HepG2 (cell line): Measurements from ENCODE around the gene OR10AD1. TPM values are rescaled to one million over a fixed set of nuclear protein-coding genes. Genes with fewer than 3 reads are reported as not detected.

ENCODE experiments used
- ATAC-seq: fragments of 200-7000 bp; cut with Tn5 transposase; 3 replicates; pipeline ENCODE4 v1.9.1; 2020; ENCODE audit warnings: mild to moderate bottlenecking, moderate library complexity
- BruUV-seq: library from RNA; stranded (reverse); fragments of 400-500 nt; replicated peaks from 2 replicates; lab custom pipeline; 2021; lab: Mats Ljungman, UMichigan
- CTCF ChIA-PET: fragments of 300-600 bp; formaldehyde crosslinking; extraction: SDS; loops from one replicate; lab custom pipeline; 2021; ENCODE audit warnings: low total read pairs, inconsistent platforms, low intra/inter-chr PET ratio; lab: Yijun Ruan, JAX
- POLR2A ChIA-PET: fragments of 350-600 bp; sonication (Branson Sonifier 250); formaldehyde crosslinking; loops from one replicate; lab custom pipeline; 2020; ENCODE audit warnings: antibody characterized with exemption, inconsistent platforms; lab: Yijun Ruan, JAX
- DNase-seq: peaks from one replicate; pipeline ENCODE4 v3.0.0-alpha.2; 2015; ENCODE audit warnings: low spot score
- FAIRE-seq: peaks from 3 replicates; lab custom pipeline; 2011; peaks lifted over from hg19 to GRCh38; lab: Jason Lieb, UNC
- H2AFZ ChIP-seq: one replicate; pipeline ENCODE4 v1.6.1; 2011; ENCODE audit warnings: low read length, inconsistent platforms
- H3K27ac ChIP-seq: fragments of 300-600 bp; 3 replicates; pipeline ENCODE4 v1.8.0; 2011; ENCODE audit warnings: mixed run types, mild to moderate bottlenecking, mixed read lengths, low read length, inconsistent platforms; ENCODE audit not compliant: insufficient read depth; ENCODE audit errors: extremely low read length
- H3K27me3 ChIP-seq, 2 experiments: fragments of 200-600 bp in 1 of 2; 2 replicates in 1 of 2; 3 replicates in 1 of 2; pipeline versions ENCODE4 v1.6.0 to v1.8.0; 2011; ENCODE audit warnings: low read length in 2 of 2, mild to moderate bottlenecking in 2 of 2, moderate library complexity in 2 of 2, inconsistent platforms in 1 of 2; ENCODE audit not compliant: insufficient read depth in 2 of 2, control insufficient read depth in 1 of 2
- H3K36me3 ChIP-seq, 2 experiments: fragments of 200-600 bp in 1 of 2; replicated peaks in 1 of 2; 2 replicates in 1 of 2; 3 replicates in 1 of 2; pipeline versions ENCODE4 v1.5.1 to v1.8.0; 2011; ENCODE audit warnings: low read length in 2 of 2, inconsistent platforms in 1 of 2; ENCODE audit not compliant: insufficient read depth in 2 of 2, control insufficient read depth in 1 of 2
- H3K4me1 ChIP-seq: 2 replicates; pipeline ENCODE4 v1.5.1; 2012; ENCODE audit warnings: low read length, inconsistent platforms; ENCODE audit not compliant: insufficient read depth
- H3K4me2 ChIP-seq: 2 replicates; pipeline ENCODE4 v1.6.0; 2011; ENCODE audit warnings: low read depth, low read length, inconsistent platforms
- H3K4me3 ChIP-seq, 3 experiments: fragments of 200-600 bp in 1 of 3; sonication (generic), shearing (Covaris generic) in 1 of 3; replicated peaks in 1 of 3; 2 replicates each; pipeline ENCODE4 v1.5.1; 2011 to 2016; ENCODE audit warnings: low read length in 3 of 3, inconsistent platforms in 2 of 3, low read depth in 2 of 3, mild to moderate bottlenecking in 2 of 3, control low read depth in 1 of 3, mixed read lengths in 1 of 3; ENCODE audit not compliant: insufficient read depth in 1 of 3
- H3K79me2 ChIP-seq: one replicate; pipeline ENCODE4 v1.6.1; 2011; ENCODE audit warnings: low read length, inconsistent platforms; ENCODE audit not compliant: insufficient read depth
- H3K9ac ChIP-seq: 2 replicates; pipeline ENCODE4 v1.6.0; 2011; ENCODE audit warnings: mild to moderate bottlenecking, low read depth, low read length, inconsistent platforms; ENCODE audit not compliant: insufficient read depth
- H3K9me3 ChIP-seq: 2 replicates; pipeline ENCODE4 v1.5.1; 2012; ENCODE audit warnings: mild to moderate bottlenecking, low read length
- H4K20me1 ChIP-seq: 2 replicates; pipeline ENCODE4 v1.6.0; 2011; ENCODE audit warnings: inconsistent platforms, mild to moderate bottlenecking, low read length, moderate library complexity; ENCODE audit not compliant: insufficient read depth
- AGO1 ChIP-seq: fragments of 200-400 bp; formaldehyde crosslinking; IDR thresholded peaks from 2 replicates; pipeline ENCODE4 v1.6.1; 2017; ENCODE audit warnings: mild to moderate bottlenecking, low read depth, low read length, moderate library complexity; ENCODE audit not compliant: poor library complexity, severe bottlenecking
- ARNT2 ChIP-seq: sonication (generic); formaldehyde crosslinking; IDR thresholded peaks from 2 replicates; pipeline ENCODE4 v1.8.0; 2022; ENCODE audit warnings: mild to moderate bottlenecking, low read depth, missing genetic modification reagents, moderate library complexity
- DNMT3B ChIP-seq: conservative IDR thresholded peaks from 2 replicates; pipeline ENCODE4 v1.6.1; 2016; ENCODE audit warnings: missing biosample characterization, control low read depth
- SMARCC2 ChIP-seq: fragments of 450-650 bp; IDR thresholded peaks from 2 replicates; pipeline ENCODE4 v1.6.1; 2017; ENCODE audit warnings: antibody characterized with exemption, mild to moderate bottlenecking
- SMARCE1 ChIP-seq: fragments of 450-650 bp; IDR thresholded peaks from 2 replicates; pipeline ENCODE4 v1.6.1; 2017; ENCODE audit warnings: borderline replicate concordance
- SMYD3 ChIP-seq: sonication (generic); formaldehyde crosslinking; IDR thresholded peaks from 2 replicates; pipeline ENCODE4 v1.8.1; 2023; ENCODE audit warnings: mild to moderate bottlenecking, missing genetic modification reagents
- TBP ChIP-seq: sonication (generic); formaldehyde crosslinking; IDR thresholded peaks from 2 replicates; pipeline ENCODE4 v1.5.0; 2020; ENCODE audit warnings: missing genetic modification reagents
- ZFP62 ChIP-seq: sonication (generic); formaldehyde crosslinking; IDR thresholded peaks from 2 replicates; pipeline ENCODE4 v1.4.0; 2020; ENCODE audit warnings: missing genetic modification reagents
- ZNF253 ChIP-seq: sonication (generic); formaldehyde crosslinking; IDR thresholded peaks from 2 replicates; pipeline ENCODE4 v1.8.0; 2022; ENCODE audit warnings: mild to moderate bottlenecking, missing genetic modification reagents, borderline replicate concordance
- ZNF776 ChIP-seq: sonication (generic); formaldehyde crosslinking; IDR thresholded peaks from 2 replicates; pipeline ENCODE4 v1.4.0; 2020; ENCODE audit warnings: mild to moderate bottlenecking, missing genetic modification reagents
- WGBS: methylation state at CpG from one replicate; pipeline ENCODE4 v1.1.6; 2017; ENCODE audit warnings: low lambda C conversion rate; 5-methylcytosine and 5-hydroxymethylcytosine counted together
- in situ Hi-C: cut with HindIII; loops from 2 replicates; pipeline ENCODE4 v1.10.0; 2017; ENCODE audit warnings: low pct_unique_long_range_greater_than_20kb; ENCODE audit not compliant: extremely low pct_ligation_motif_present
- intact Hi-C: fragments of 100-400 bp; cut with micrococcal nuclease; formaldehyde crosslinking; loops from one replicate; pipeline ENCODE4 v1.10.0; 2022; ENCODE audit not compliant: unreplicated experiment
- polyA plus RNA-seq, 8 experiments: library from polyadenylated mRNA; depleted of rRNA in 3 of 8; stranded (reverse) in 7 of 8; unstranded in 1 of 8; fragments of >200 nt; fragmentation: Illumina TruSeq in 4 of 8; extraction: Trizol in 4 of 8; gene quantifications; 2 replicates each; pipeline versions ENCODE4 v1.2.1 to v1.2.3, GENCODE V29; 2011 to 2016; ENCODE audit warnings: low read depth in 4 of 8, missing spikeins in 1 of 8, mixed read lengths in 1 of 8; ENCODE audit not compliant: insufficient read depth in 1 of 8
- total RNA-seq, 5 experiments: library from RNA; depleted of rRNA; stranded (reverse); fragments of >200 nt; fragmentation: Illumina TruSeq; extraction: Trizol; gene quantifications; 2 replicates each; pipeline ENCODE4 v1.2.3, GENCODE V29; 2016; ENCODE audit warnings: low read depth in 1 of 5
- TF ChIP-seq, protein P1 (sequence below): IDR thresholded peaks from 2 replicates; pipeline ENCODE4 v1.6.1; 2016; ENCODE audit warnings: missing compliant biosample characterization, missing genetic modification reagents, borderline replicate concordance

The OR10AD1 gene
- total and polyA plus RNA-seq, 2 of the 13 experiments (the other 11 are each of a cell fraction or from before 2014, with no cell fraction given): not detected

DNA sequence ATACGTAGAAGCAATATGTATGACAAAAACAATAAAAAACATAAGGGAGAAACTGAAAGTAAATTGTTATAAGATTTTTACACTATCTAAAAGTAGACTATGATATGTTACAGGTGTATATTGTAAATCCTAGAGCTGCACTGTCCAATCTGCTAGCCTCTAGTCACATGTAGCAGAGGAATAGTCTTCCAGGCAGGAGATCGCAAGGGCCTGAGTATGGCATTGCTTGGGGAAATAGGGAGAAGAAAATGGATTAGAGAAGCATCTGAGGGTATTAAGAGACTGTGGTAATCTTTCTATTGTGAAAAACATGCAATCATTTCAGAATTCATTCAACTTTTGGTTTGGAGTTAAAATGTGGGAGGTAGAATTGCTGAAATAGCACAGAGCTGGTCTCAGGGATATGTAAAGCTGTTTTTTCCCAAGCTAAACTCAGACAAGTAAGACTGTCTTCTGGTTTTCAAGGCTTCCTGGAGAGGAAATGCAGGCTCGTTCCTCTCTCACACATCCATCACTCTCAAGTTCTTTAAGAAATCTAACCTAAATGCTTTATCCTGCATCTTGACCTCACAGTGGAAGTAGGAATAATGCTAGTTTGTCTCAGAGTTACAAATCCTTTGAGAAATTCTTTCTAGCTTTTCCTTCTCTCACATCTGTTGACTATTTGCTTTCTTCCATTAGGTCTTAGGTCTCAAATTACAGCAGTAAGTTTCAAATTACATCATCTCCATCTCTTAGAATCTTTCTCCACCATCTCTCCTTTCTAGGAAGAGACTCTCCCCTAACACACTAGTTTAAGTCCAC lies 27.3 kb downstream of the OR10AD1 start:
- Histone ChIP-seq H3K4me3 (no peak overlapping the region), H3K4me1 (no peaks in the 10 kb centered on the region), H4K20me1 (no peaks in the 10 kb centered on the region), H3K4me2 (no peak overlapping the region), H3K9me3 (no peaks in the 10 kb centered on the region), H3K27ac (no peak overlapping the region), H3K9ac (no peak overlapping the region), H3K36me3 (no peaks in the 10 kb centered on the region), H2AFZ (no peak overlapping the region), H3K79me2 (no peaks in the 10 kb centered on the region), H3K27me3 (peaks cover 0 to 14% of the 10 kb centered on the region in 2 experiments; a peak in 3 of 5 replicates)
- POLR2A ChIA-PET: no interaction called here
- in situ Hi-C loops: no loop called here
- whole genome bisulfite sequencing: 57% methylated on average over 3 of the region's 3 CpGs
- intact Hi-C loops: no loop called here
- no peak for TF ChIP-seq SMARCC2
- no peak for TF ChIP-seq ARNT2 (CRISPR knock-in tag)
- no peak for TF ChIP-seq ZNF776 (CRISPR knock-in tag)
- no peak for TF ChIP-seq DNMT3B (CRISPR knock-in tag)
- TF ChIP-seq TBP (CRISPR knock-in tag): no peak
- TF ChIP-seq AGO1: no peak
- no peak for TF ChIP-seq SMARCE1
- TF ChIP-seq, protein P1, sequence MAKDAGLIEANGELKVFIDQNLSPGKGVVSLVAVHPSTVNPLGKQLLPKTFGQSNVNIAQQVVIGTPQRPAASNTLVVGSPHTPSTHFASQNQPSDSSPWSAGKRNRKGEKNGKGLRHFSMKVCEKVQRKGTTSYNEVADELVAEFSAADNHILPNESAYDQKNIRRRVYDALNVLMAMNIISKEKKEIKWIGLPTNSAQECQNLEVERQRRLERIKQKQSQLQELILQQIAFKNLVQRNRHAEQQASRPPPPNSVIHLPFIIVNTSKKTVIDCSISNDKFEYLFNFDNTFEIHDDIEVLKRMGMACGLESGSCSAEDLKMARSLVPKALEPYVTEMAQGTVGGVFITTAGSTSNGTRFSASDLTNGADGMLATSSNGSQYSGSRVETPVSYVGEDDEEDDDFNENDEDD (CRISPR knock-in tag): no peak
- TF ChIP-seq ZNF253 (CRISPR knock-in tag): no peak
- no peak for TF ChIP-seq ZFP62 (CRISPR knock-in tag)
- TF ChIP-seq SMYD3 (CRISPR knock-in tag): no peak
- DNase-seq (no peak), FAIRE-seq (no peak), ATAC-seq (no peak)
- CTCF ChIA-PET: no interaction called here
- BruUV-seq: no TSS peak
